GM23248 (cell line): ENCODE measurements around the gene COPG1.

Experiments
- EZH2 ChIP-seq: fragments of 200-600 bp; sonication (generic); IDR thresholded peaks from 2 replicates; pipeline ENCODE4 v1.6.1; 2018; ENCODE audit warnings: antibody characterized with exemption, mild to moderate bottlenecking; ENCODE audit not compliant: insufficient read depth, poor library complexity, severe bottlenecking
- EZH2phosphoT487 ChIP-seq: fragments of 200-600 bp; sonication (generic); IDR thresholded peaks from 2 replicates; pipeline ENCODE4 v1.6.1; 2018; ENCODE audit warnings: antibody characterized with exemption, moderate library complexity, mild to moderate bottlenecking, low read depth; ENCODE audit not compliant: insufficient read depth

DNA sequence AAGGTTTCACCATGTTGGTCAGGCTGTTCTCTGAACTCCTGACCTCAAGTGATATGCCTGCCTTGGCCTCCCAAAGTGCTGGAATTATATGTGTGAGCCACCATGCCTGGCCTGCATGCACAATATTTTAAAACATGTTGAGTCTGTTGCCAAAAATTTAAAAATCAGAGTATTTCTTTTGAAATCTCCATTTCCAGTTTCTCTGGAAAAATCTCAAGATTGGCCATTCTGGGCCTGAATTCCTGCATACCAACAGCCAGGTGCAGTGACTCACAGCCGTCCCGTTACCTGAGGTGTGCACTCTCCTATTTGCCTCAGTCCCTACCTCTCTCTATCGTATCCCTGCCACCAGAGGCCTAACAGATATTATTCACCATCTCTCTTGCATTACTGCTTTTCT is 15.0 kb upstream of the COPG1 start:
- TF ChIP-seq EZH2phosphoT487 (no peak), EZH2 (no peak)
